ENCODE results near the gene CYFIP1. TPM values are rescaled to one million over a fixed set of nuclear protein-coding genes. Genes with fewer than 3 reads are reported as not detected.
A peak's percentile ranks its signal among the peaks of the same experiment; 100 is the strongest.

The CYFIP1 gene
- total and polyA plus RNA-seq, 7 experiments from 2014 or later = 0.40 to 37.8 (median 10.0) TPM

GRCh38 chr15:22956257-22956977, 23.8 kb downstream of the CYFIP1 start:
- H3K4me3 ChIP-seq (ENCODE audit: low read length) = no peak overlapping the region
- ChIA-PET CTCF (no interaction called here), POLR2A (no interaction called here)
- H3K4me1 Mint-ChIP-seq = peaks cover 0 to 3% (median 0%) of the 10 kb centered on the region in 7 donors
- H3K36me3 Mint-ChIP-seq = no peaks in the 10 kb centered on the region
- H3K36me3 ChIP-seq (ENCODE audit: control insufficient read depth in 2 of 3, insufficient read depth in 3 of 3, low read length in 3 of 3) = no peaks in the 10 kb centered on the region
- ATAC-seq = no peak
- H3K4me3 Mint-ChIP-seq = no peak overlapping the region
- no peaks in the 10 kb centered on the region for H3K9me3 ChIP-seq (ENCODE audit: control insufficient read depth in 2 of 3, low read length in 3 of 3)
- H3K9me3 Mint-ChIP-seq = no peaks in the 10 kb centered on the region
- no peak overlapping the region for H3K27ac ChIP-seq (ENCODE audit: low read depth, low read length)
- H3K27me3 ChIP-seq (ENCODE audit: control insufficient read depth in 2 of 2, insufficient read depth in 2 of 2, low read length in 2 of 2) = no peaks in the 10 kb centered on the region
- H3K27ac Mint-ChIP-seq = no peak overlapping the region
- intact Hi-C loops (cut with micrococcal nuclease) = no loop called here
- DNase-seq = no peak
- H3K4me1 ChIP-seq (ENCODE audit: control insufficient read depth in 2 of 2, insufficient read depth in 2 of 2, low read length in 2 of 2) = no peaks in the 10 kb centered on the region
- no peaks in the 10 kb centered on the region for H3K27me3 Mint-ChIP-seq

GRCh38 chr15:22955544-22956119, 24.5 kb downstream of the CYFIP1 start:
- no peaks in the 10 kb centered on the region for H3K36me3 Mint-ChIP-seq
- Histone ChIP-seq H3K4me1 (ENCODE audit: control insufficient read depth in 2 of 2, insufficient read depth in 2 of 2, low read length in 2 of 2) (no peaks in the 10 kb centered on the region), H3K27ac (ENCODE audit: low read depth, low read length) (no peak overlapping the region), H3K9me3 (ENCODE audit: control insufficient read depth in 2 of 3, low read length in 3 of 3) (no peaks in the 10 kb centered on the region), H3K36me3 (ENCODE audit: control insufficient read depth in 2 of 3, insufficient read depth in 3 of 3, low read length in 3 of 3) (no peaks in the 10 kb centered on the region), H3K27me3 (ENCODE audit: control insufficient read depth in 2 of 2, insufficient read depth in 2 of 2, low read length in 2 of 2) (no peaks in the 10 kb centered on the region), H3K4me3 (ENCODE audit: low read length) (no peak overlapping the region)
- ChIA-PET CTCF (no interaction called here), POLR2A (no interaction called here)
- ATAC-seq (no peak), DNase-seq (no peak)
- H3K9me3 Mint-ChIP-seq = no peaks in the 10 kb centered on the region
- H3K27me3 Mint-ChIP-seq = no peaks in the 10 kb centered on the region
- H3K4me3 Mint-ChIP-seq = no peak overlapping the region
- H3K4me1 Mint-ChIP-seq = peaks cover 0 to 3% (median 0%) of the 10 kb centered on the region in 7 donors
- H3K27ac Mint-ChIP-seq = no peak overlapping the region
- intact Hi-C loops (cut with micrococcal nuclease) = no loop called here

- Mint-ChIP-seq H3K9me3 (no peaks in the 10 kb centered on the region), H3K4me3 (no peak overlapping the region)
- ATAC-seq = no peak
Observed at GRCh38 chr15:22954798-22955543, 25.2 kb downstream of the CYFIP1 start.

GRCh38 chr15:22954326-22954725, 25.8 kb downstream of the CYFIP1 start:
- Mint-ChIP-seq H3K27ac (no peak overlapping the region), H3K4me3 (no peak overlapping the region), H3K4me1 (peaks cover 0 to 6% (median under 1%) of the 10 kb centered on the region in 7 donors), H3K27me3 (no peaks in the 10 kb centered on the region), H3K36me3 (no peaks in the 10 kb centered on the region), H3K9me3 (no peaks in the 10 kb centered on the region)
- no peaks in the 10 kb centered on the region for H3K36me3 ChIP-seq (ENCODE audit: control insufficient read depth in 2 of 3, insufficient read depth in 3 of 3, low read length in 3 of 3)
- intact Hi-C loops (cut with micrococcal nuclease) = no loop called here
- no peak overlapping the region for H3K4me3 ChIP-seq (ENCODE audit: low read length)
- no peaks in the 10 kb centered on the region for H3K4me1 ChIP-seq (ENCODE audit: control insufficient read depth in 2 of 2, insufficient read depth in 2 of 2, low read length in 2 of 2)
- no peak for ATAC-seq
- ChIA-PET POLR2A (no interaction called here), CTCF (no interaction called here)
- DNase-seq = no peak
- no peaks in the 10 kb centered on the region for H3K27me3 ChIP-seq (ENCODE audit: control insufficient read depth in 2 of 2, insufficient read depth in 2 of 2, low read length in 2 of 2)
- no peaks in the 10 kb centered on the region for H3K9me3 ChIP-seq (ENCODE audit: control insufficient read depth in 2 of 3, low read length in 3 of 3)
- H3K27ac ChIP-seq (ENCODE audit: low read depth, low read length) = no peak overlapping the region

More at GRCh38 chr15:22954798-22955543, 25.2 kb downstream of the CYFIP1 start:
- no peak overlapping the region for H3K27ac ChIP-seq (ENCODE audit: low read depth, low read length)
- Mint-ChIP-seq H3K27ac (no peak overlapping the region), H3K4me1 (peaks cover 0 to 6% (median 0%) of the 10 kb centered on the region in 7 donors), H3K27me3 (no peaks in the 10 kb centered on the region), H3K36me3 (no peaks in the 10 kb centered on the region)
- no peaks in the 10 kb centered on the region for H3K27me3 ChIP-seq (ENCODE audit: control insufficient read depth in 2 of 2, insufficient read depth in 2 of 2, low read length in 2 of 2)
- CTCF ChIA-PET = no interaction called here
- H3K4me3 ChIP-seq (ENCODE audit: low read length) = no peak overlapping the region
- no peaks in the 10 kb centered on the region for H3K9me3 ChIP-seq (ENCODE audit: control insufficient read depth in 2 of 3, low read length in 3 of 3)
- POLR2A ChIA-PET = no interaction called here
- DNase-seq = no peak
- H3K36me3 ChIP-seq (ENCODE audit: control insufficient read depth in 2 of 3, insufficient read depth in 3 of 3, low read length in 3 of 3) = no peaks in the 10 kb centered on the region
- H3K4me1 ChIP-seq (ENCODE audit: control insufficient read depth in 2 of 2, insufficient read depth in 2 of 2, low read length in 2 of 2) = no peaks in the 10 kb centered on the region
- intact Hi-C loops (cut with micrococcal nuclease) = no loop called here

- H3K4me3 ChIP-seq (ENCODE audit: low read length) = no peak overlapping the region
- Mint-ChIP-seq H3K27me3 (peaks cover 0 to 7% (median 4%) of the 10 kb centered on the region in 5 donors), H3K4me3 (no peak overlapping the region), H3K4me1 (peaks cover 5 to 18% (median 13%) of the 10 kb centered on the region in 7 donors), H3K27ac (peak overlapping the region in 1 of 9 donors; percentile 78), H3K9me3 (no peaks in the 10 kb centered on the region), H3K36me3 (no peaks in the 10 kb centered on the region)
- ChIA-PET CTCF (no interaction called here), POLR2A (no interaction called here)
- no peak for DNase-seq
- H3K4me1 ChIP-seq (ENCODE audit: control insufficient read depth in 2 of 2, insufficient read depth in 2 of 2, low read length in 2 of 2) = no peaks in the 10 kb centered on the region
- no peaks in the 10 kb centered on the region for H3K36me3 ChIP-seq (ENCODE audit: control insufficient read depth in 2 of 3, insufficient read depth in 3 of 3, low read length in 3 of 3)
- intact Hi-C loops (cut with micrococcal nuclease) = no loop called here
- no peaks in the 10 kb centered on the region for H3K27me3 ChIP-seq (ENCODE audit: control insufficient read depth in 2 of 2, insufficient read depth in 2 of 2, low read length in 2 of 2)
- ATAC-seq = no peak
- no peaks in the 10 kb centered on the region for H3K9me3 ChIP-seq (ENCODE audit: control insufficient read depth in 2 of 3, low read length in 3 of 3)
- H3K27ac ChIP-seq (ENCODE audit: low read depth, low read length) = no peak overlapping the region
Observed at GRCh38 chr15:22952796-22953579, 27.2 kb downstream of the CYFIP1 start.

- no peaks in the 10 kb centered on the region for H3K27me3 ChIP-seq (ENCODE audit: control insufficient read depth in 2 of 2, insufficient read depth in 2 of 2, low read length in 2 of 2)
- Mint-ChIP-seq H3K4me3 (no peak overlapping the region), H3K36me3 (peaks cover 0 to 2% (median 0%) of the 10 kb centered on the region in 5 donors), H3K27me3 (peaks cover 0 to 12% (median 4%) of the 10 kb centered on the region in 5 donors), H3K27ac (no peak overlapping the region), H3K9me3 (no peaks in the 10 kb centered on the region), H3K4me1 (peaks cover 5 to 18% (median 13%) of the 10 kb centered on the region in 7 donors)
- intact Hi-C loops (cut with micrococcal nuclease) = no loop called here
- no peaks in the 10 kb centered on the region for H3K36me3 ChIP-seq (ENCODE audit: control insufficient read depth in 2 of 3, insufficient read depth in 3 of 3, low read length in 3 of 3)
- no peak overlapping the region for H3K27ac ChIP-seq (ENCODE audit: low read depth, low read length)
- no peak for ATAC-seq
- no peak for DNase-seq
- no peaks in the 10 kb centered on the region for H3K9me3 ChIP-seq (ENCODE audit: control insufficient read depth in 2 of 3, low read length in 3 of 3)
- CTCF ChIA-PET = no interaction called here
- POLR2A ChIA-PET = no interaction called here
- no peaks in the 10 kb centered on the region for H3K4me1 ChIP-seq (ENCODE audit: control insufficient read depth in 2 of 2, insufficient read depth in 2 of 2, low read length in 2 of 2)
- H3K4me3 ChIP-seq (ENCODE audit: low read length) = no peak overlapping the region
Observed at GRCh38 chr15:22951381-22952280, 28.5 kb downstream of the CYFIP1 start.

Data from naive thymus-derived CD4-positive, alpha-beta T cell (primary cell).